NB4 (cell line): ENCODE data around the gene SFXN1.

Source experiments
- CTCF ChIP-seq: IDR thresholded peaks from one replicate; pipeline ENCODE4 v1.5.1; 2012; ENCODE audit warnings: low read depth, low read length
- POLR2A ChIP-seq: IDR thresholded peaks from 2 replicates; pipeline ENCODE4 v1.6.1; 2011; ENCODE audit warnings: mild to moderate bottlenecking; ENCODE audit not compliant: insufficient read length; ENCODE audit errors: extremely low read depth

- no peak for TF ChIP-seq POLR2A
- TF ChIP-seq CTCF, result peak; percentile 66
These were observed 14.1 kb upstream of the SFXN1 start for GRCh38 chr5:175464074-175464941.
